ENCODE results near the gene RSPH10B2.
"Not testable (repeated sequence)": the region's sequence is repeated elsewhere in the genome, so short reads cannot be mapped to it uniquely, and the experiment has no call there.

Gene RSPH10B2

GRCh38 chr7:6744410-6745100 is 9.3 kb upstream of the RSPH10B2 start:
- not testable (repeated sequence) for DNase-seq; H3K9ac ChIP-seq (ENCODE audit: low read length); H3K4me3 ChIP-seq (ENCODE audit: low read length); H3K79me2 ChIP-seq (ENCODE audit: low read length); H3K27ac ChIP-seq (ENCODE audit: low read length); H3K9me3 ChIP-seq (replicated peaks; ENCODE audit: insufficient read depth, low read length); H4K20me1 ChIP-seq (ENCODE audit: insufficient read depth, low read length); H3K4me2 ChIP-seq (ENCODE audit: low read depth, low read length); H3K9me2 ChIP-seq (replicated peaks; ENCODE audit: insufficient read depth, low read length); H3K36me3 ChIP-seq (replicated peaks; ENCODE audit: insufficient read depth, low read length); H2AFZ ChIP-seq (ENCODE audit: low read length); H3K4me1 ChIP-seq (ENCODE audit: low read length); H3K27me3 ChIP-seq (replicated peaks; ENCODE audit: insufficient read depth, low read length); H3F3A ChIP-seq (ENCODE audit: insufficient read depth, low read length)

DNA sequence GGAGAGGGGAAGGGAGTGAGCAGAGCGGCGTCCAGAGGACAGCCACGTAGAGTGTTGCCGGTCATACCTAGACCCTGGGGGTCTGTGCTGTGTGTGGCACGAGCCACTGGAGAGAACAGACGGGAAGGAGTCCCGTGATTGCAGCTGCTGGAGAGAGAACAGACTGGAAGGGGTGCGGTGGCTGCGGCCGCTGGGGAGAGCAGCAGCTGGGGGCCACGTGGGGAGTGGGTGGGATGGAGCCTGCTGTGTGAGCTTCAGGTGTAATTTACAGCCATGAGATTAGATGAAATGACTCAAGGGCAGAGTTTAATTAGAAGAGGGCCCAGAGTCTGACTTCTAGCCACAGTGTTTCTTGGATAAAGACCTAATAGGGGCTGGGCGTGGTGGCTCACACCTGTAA is 4.6 kb upstream of the RSPH10B2 start:
- H3K27me3 ChIP-seq (replicated peaks; ENCODE audit: insufficient read depth, low read length); H3F3A ChIP-seq (ENCODE audit: insufficient read depth, low read length); H3K4me3 ChIP-seq (ENCODE audit: low read length); H3K79me2 ChIP-seq (ENCODE audit: low read length); H3K9me2 ChIP-seq (replicated peaks; ENCODE audit: insufficient read depth, low read length); H3K36me3 ChIP-seq (replicated peaks; ENCODE audit: insufficient read depth, low read length); H3K9ac ChIP-seq (ENCODE audit: low read length); DNase-seq; H3K4me1 ChIP-seq (ENCODE audit: low read length); H3K9me3 ChIP-seq (replicated peaks; ENCODE audit: insufficient read depth, low read length); H3K27ac ChIP-seq (ENCODE audit: low read length); H2AFZ ChIP-seq (ENCODE audit: low read length); H3K4me2 ChIP-seq (ENCODE audit: low read depth, low read length); H4K20me1 ChIP-seq (ENCODE audit: insufficient read depth, low read length): not testable (repeated sequence)

DNA sequence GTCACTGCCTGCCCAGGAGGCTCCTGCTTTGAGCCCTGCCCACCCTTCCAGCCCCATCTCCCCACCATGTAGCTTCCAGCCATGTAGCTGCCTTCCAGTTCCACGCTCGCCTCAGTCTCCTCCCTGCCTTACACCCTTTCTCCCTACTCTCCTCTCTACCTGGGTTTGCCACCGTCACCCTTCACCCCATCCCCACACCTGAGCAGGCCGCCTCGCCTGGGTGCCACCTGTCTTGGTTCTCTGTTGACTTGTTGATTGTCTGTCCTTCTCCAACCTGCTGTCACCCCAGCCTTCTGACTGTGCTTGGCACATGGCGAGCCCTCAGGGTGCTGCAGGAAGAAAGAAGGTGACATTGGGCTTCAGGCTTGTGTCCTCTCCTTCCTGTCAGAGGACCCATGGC is 3.7 kb upstream of the RSPH10B2 start:
- H3K27ac ChIP-seq (ENCODE audit: low read length); H3K4me2 ChIP-seq (ENCODE audit: low read depth, low read length); H3K4me3 ChIP-seq (ENCODE audit: low read length); H4K20me1 ChIP-seq (ENCODE audit: insufficient read depth, low read length); DNase-seq; H3K79me2 ChIP-seq (ENCODE audit: low read length); H2AFZ ChIP-seq (ENCODE audit: low read length); H3K9me3 ChIP-seq (replicated peaks; ENCODE audit: insufficient read depth, low read length); H3K9ac ChIP-seq (ENCODE audit: low read length); H3K9me2 ChIP-seq (replicated peaks; ENCODE audit: insufficient read depth, low read length); H3K4me1 ChIP-seq (ENCODE audit: low read length); H3K36me3 ChIP-seq (replicated peaks; ENCODE audit: insufficient read depth, low read length); H3F3A ChIP-seq (ENCODE audit: insufficient read depth, low read length); H3K27me3 ChIP-seq (replicated peaks; ENCODE audit: insufficient read depth, low read length): not testable (repeated sequence)

DNA sequence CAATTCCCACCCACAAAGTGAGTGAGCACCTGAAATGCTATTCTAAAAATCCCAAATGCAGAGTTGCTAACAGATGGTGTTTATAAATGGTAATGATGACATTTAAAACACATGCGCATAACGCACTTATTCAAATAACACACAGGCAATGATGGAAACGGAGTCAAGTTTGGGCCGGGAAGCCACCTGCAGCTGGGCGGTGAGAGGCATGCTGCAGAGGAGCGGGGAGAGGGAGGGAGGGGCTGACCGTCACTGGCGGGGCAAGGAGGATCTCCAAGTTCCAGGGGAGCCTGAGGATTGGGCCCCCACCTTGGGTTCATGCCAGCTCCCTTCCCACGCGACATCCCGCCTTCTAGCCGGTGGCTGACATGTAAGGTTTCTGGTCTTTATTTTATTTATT is 7.3 kb downstream of the RSPH10B2 start:
- H3F3A ChIP-seq (ENCODE audit: insufficient read depth, low read length); H4K20me1 ChIP-seq (ENCODE audit: insufficient read depth, low read length): not testable (repeated sequence)

DNA sequence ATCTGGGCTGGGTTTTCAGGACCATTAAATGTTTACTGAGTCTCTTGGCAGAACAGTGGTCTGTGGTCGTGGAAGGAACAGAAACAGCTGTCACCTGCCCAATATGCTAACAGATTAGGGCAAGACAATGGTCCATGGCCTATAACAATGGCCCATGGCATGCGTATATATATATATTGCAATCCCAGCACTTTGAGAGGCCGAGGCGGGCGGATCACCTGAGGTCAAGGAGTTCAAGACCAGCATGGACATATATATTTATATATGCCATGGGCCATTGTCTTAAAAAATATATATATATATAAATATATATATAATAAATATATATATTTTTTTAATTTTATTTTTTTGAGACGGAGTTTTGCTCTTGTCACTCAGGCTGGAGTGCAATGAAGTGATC is 27.7 kb downstream of the RSPH10B2 start:
- not testable (repeated sequence) for H3K4me3 ChIP-seq (ENCODE audit: low read length); H3K4me2 ChIP-seq (ENCODE audit: low read depth, low read length); H3K9me2 ChIP-seq (replicated peaks; ENCODE audit: insufficient read depth, low read length); H3K79me2 ChIP-seq (ENCODE audit: low read length); H3K9ac ChIP-seq (ENCODE audit: low read length); H3K4me1 ChIP-seq (ENCODE audit: low read length); H3K27ac ChIP-seq (ENCODE audit: low read length); H3K27me3 ChIP-seq (replicated peaks; ENCODE audit: insufficient read depth, low read length); H2AFZ ChIP-seq (ENCODE audit: low read length); H3K36me3 ChIP-seq (replicated peaks; ENCODE audit: insufficient read depth, low read length); H3F3A ChIP-seq (ENCODE audit: insufficient read depth, low read length); H4K20me1 ChIP-seq (ENCODE audit: insufficient read depth, low read length); DNase-seq; H3K9me3 ChIP-seq (replicated peaks; ENCODE audit: insufficient read depth, low read length)

More for the DNA sequence above, 7.3 kb downstream of the RSPH10B2 start:
- not testable (repeated sequence) for H3K79me2 ChIP-seq (ENCODE audit: low read length); H2AFZ ChIP-seq (ENCODE audit: low read length); DNase-seq; H3K27me3 ChIP-seq (replicated peaks; ENCODE audit: insufficient read depth, low read length); H3K27ac ChIP-seq (ENCODE audit: low read length); H3K4me1 ChIP-seq (ENCODE audit: low read length); H3K4me2 ChIP-seq (ENCODE audit: low read depth, low read length); H3K9me2 ChIP-seq (replicated peaks; ENCODE audit: insufficient read depth, low read length); H3K9me3 ChIP-seq (replicated peaks; ENCODE audit: insufficient read depth, low read length); H3K36me3 ChIP-seq (replicated peaks; ENCODE audit: insufficient read depth, low read length); H3K9ac ChIP-seq (ENCODE audit: low read length); H3K4me3 ChIP-seq (ENCODE audit: low read length)

DNA sequence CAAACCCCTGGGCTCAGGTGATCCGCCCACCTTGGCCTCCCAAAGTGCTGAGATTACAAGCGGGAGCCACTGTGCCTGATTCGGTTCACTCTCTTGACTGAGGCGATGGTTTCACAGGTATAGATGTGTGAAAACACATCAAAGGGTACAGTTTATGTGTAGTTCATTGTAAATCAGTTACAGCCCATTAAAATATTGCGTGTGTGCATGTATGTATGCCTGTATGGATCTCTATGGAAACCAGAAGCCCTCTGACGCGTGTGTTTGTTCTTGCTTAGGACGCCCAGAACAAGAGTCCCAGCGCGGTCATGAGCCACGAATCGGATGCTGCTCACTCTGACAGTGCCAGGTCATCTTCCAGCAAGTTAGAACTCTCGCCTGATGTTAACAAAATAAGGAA is 35.5 kb downstream of the RSPH10B2 start:
- not testable (repeated sequence) for H3K79me2 ChIP-seq (ENCODE audit: low read length); H3K9me3 ChIP-seq (replicated peaks; ENCODE audit: insufficient read depth, low read length); H3K4me2 ChIP-seq (ENCODE audit: low read depth, low read length); H2AFZ ChIP-seq (ENCODE audit: low read length); H3F3A ChIP-seq (ENCODE audit: insufficient read depth, low read length); H3K9ac ChIP-seq (ENCODE audit: low read length); H3K27me3 ChIP-seq (replicated peaks; ENCODE audit: insufficient read depth, low read length); H4K20me1 ChIP-seq (ENCODE audit: insufficient read depth, low read length); DNase-seq; H3K4me1 ChIP-seq (ENCODE audit: low read length); H3K27ac ChIP-seq (ENCODE audit: low read length); H3K9me2 ChIP-seq (replicated peaks; ENCODE audit: insufficient read depth, low read length); H3K36me3 ChIP-seq (replicated peaks; ENCODE audit: insufficient read depth, low read length); H3K4me3 ChIP-seq (ENCODE audit: low read length)

- DNase-seq; H3K79me2 ChIP-seq (ENCODE audit: low read length); H3K4me2 ChIP-seq (ENCODE audit: low read depth, low read length); H2AFZ ChIP-seq (ENCODE audit: low read length); H3K9me2 ChIP-seq (replicated peaks; ENCODE audit: insufficient read depth, low read length); H3K9ac ChIP-seq (ENCODE audit: low read length); H3K9me3 ChIP-seq (replicated peaks; ENCODE audit: insufficient read depth, low read length); H4K20me1 ChIP-seq (ENCODE audit: insufficient read depth, low read length); H3K36me3 ChIP-seq (replicated peaks; ENCODE audit: insufficient read depth, low read length); H3K4me3 ChIP-seq (ENCODE audit: low read length); H3K4me1 ChIP-seq (ENCODE audit: low read length); H3F3A ChIP-seq (ENCODE audit: insufficient read depth, low read length); H3K27me3 ChIP-seq (replicated peaks; ENCODE audit: insufficient read depth, low read length); H3K27ac ChIP-seq (ENCODE audit: low read length): not testable (repeated sequence)
Observed at GRCh38 chr7:6792113-6792872, 38.4 kb downstream of the RSPH10B2 start.

DNA sequence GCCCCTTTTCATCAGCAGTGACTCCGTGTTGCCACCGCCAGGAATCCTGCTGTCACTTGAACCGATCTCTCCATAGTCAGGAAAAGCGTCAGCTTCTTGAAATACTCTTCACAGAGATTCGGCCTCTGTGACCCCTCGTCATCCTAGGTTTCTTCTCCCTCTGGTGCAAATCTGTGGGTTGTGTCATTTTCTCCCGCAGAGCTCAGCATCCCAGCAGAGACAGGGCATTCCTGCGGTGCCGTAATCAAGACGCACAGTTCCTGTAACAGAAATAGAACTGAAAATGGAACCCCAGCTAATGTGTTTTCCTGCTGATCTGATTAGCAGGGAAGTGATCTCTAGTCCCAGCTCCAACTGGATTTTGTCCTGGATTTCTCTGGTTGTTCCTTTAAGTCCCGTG is 40.4 kb downstream of the RSPH10B2 start:
- not testable (repeated sequence) for H3K9ac ChIP-seq (ENCODE audit: low read length); H3F3A ChIP-seq (ENCODE audit: insufficient read depth, low read length); H4K20me1 ChIP-seq (ENCODE audit: insufficient read depth, low read length); H3K36me3 ChIP-seq (replicated peaks; ENCODE audit: insufficient read depth, low read length); H3K79me2 ChIP-seq (ENCODE audit: low read length); DNase-seq; H2AFZ ChIP-seq (ENCODE audit: low read length); H3K4me1 ChIP-seq (ENCODE audit: low read length); H3K4me3 ChIP-seq (ENCODE audit: low read length); H3K27me3 ChIP-seq (replicated peaks; ENCODE audit: insufficient read depth, low read length); H3K27ac ChIP-seq (ENCODE audit: low read length); H3K9me3 ChIP-seq (replicated peaks; ENCODE audit: insufficient read depth, low read length); H3K4me2 ChIP-seq (ENCODE audit: low read depth, low read length); H3K9me2 ChIP-seq (replicated peaks; ENCODE audit: insufficient read depth, low read length)
